IMR-90 (cell line): ENCODE results near the gene KLHDC10. TPM values are rescaled to one million over a fixed set of nuclear protein-coding genes. Genes with fewer than 3 reads are reported as not detected.
"Not testable (repeated sequence)": the region's sequence is repeated elsewhere in the genome, so short reads cannot be mapped to it uniquely, and the experiment has no call there.

Source experiments
- ATAC-seq: fragments of 200-7000 bp; cut with Tn5 transposase; 2 replicates; pipeline ENCODE4 v1.9.1; 2020; ENCODE audit warnings: low read depth, mild to moderate bottlenecking, moderate library complexity
- BruUV-seq: library from RNA; stranded (reverse); fragments of 400-500 nt; replicated peaks from 2 replicates; lab custom pipeline; 2021; lab: Mats Ljungman, UMichigan
- CTCF ChIA-PET: fragments of 300-600 bp; formaldehyde crosslinking; extraction: SDS; loops from one replicate; lab custom pipeline; 2021; ENCODE audit warnings: antibody characterized with exemption; lab: Yijun Ruan, JAX
- POLR2A ChIA-PET: fragments of 300-600 bp; sonication (Branson Sonifier 250); formaldehyde crosslinking; loops from one replicate; lab custom pipeline; 2022; ENCODE audit warnings: antibody characterized with exemption; ENCODE audit not compliant: unreplicated experiment; lab: Charles Lee
- DNase-seq: peaks from one replicate; pipeline ENCODE4 v3.0.0; 2013
- H2AFZ ChIP-seq: replicated peaks from 2 replicates; pipeline ENCODE3; 2013; ENCODE audit warnings: low read length, mild to moderate bottlenecking; ENCODE audit not compliant: poor library complexity
- H2AK5ac ChIP-seq: 2 replicates; pipeline ENCODE4 v1.6.1; 2013; ENCODE audit warnings: low read depth, low read length, inconsistent platforms
- H2AK9ac ChIP-seq: replicated peaks from 2 replicates; pipeline ENCODE3; 2013; ENCODE audit warnings: mild to moderate bottlenecking, low read depth, low read length, moderate library complexity; ENCODE audit not compliant: poor library complexity
- H2BK120ac ChIP-seq: 2 replicates; pipeline ENCODE4 v1.6.1; 2013; ENCODE audit warnings: low read depth, low read length, inconsistent platforms
- H2BK15ac ChIP-seq: 3 replicates; pipeline ENCODE4 v1.6.1; 2013; ENCODE audit warnings: low read depth, low read length, inconsistent platforms
- H2BK20ac ChIP-seq: 2 replicates; pipeline ENCODE4 v1.6.1; 2013; ENCODE audit warnings: low read depth, mild to moderate bottlenecking, inconsistent platforms, low read length, moderate library complexity
- H2BK5ac ChIP-seq: 2 replicates; pipeline ENCODE4 v1.6.1; 2013; ENCODE audit warnings: mild to moderate bottlenecking, low read depth, low read length, inconsistent platforms; ENCODE audit not compliant: poor library complexity, severe bottlenecking
- H3K14ac ChIP-seq: replicated peaks from 2 replicates; pipeline ENCODE4 v1.6.1; 2013; ENCODE audit warnings: low read depth, low read length, inconsistent platforms
- H3K18ac ChIP-seq: 2 replicates; pipeline ENCODE4 v1.6.1; 2013; ENCODE audit warnings: low read depth, low read length, control low read depth
- H3K23ac ChIP-seq: 2 replicates; pipeline ENCODE4 v1.6.1; 2013; ENCODE audit warnings: low read depth, low read length, inconsistent platforms
- H3K27ac ChIP-seq: 2 replicates; pipeline ENCODE4 v1.5.1; 2013; ENCODE audit warnings: mild to moderate bottlenecking, control low read depth, low read length; ENCODE audit not compliant: insufficient read depth
- H3K27me3 ChIP-seq: 2 replicates; pipeline ENCODE4 v1.6.1; 2013; ENCODE audit warnings: low read length; ENCODE audit not compliant: control insufficient read depth, insufficient read depth
- H3K36me3 ChIP-seq: 2 replicates; pipeline ENCODE4 v1.6.1; 2013; ENCODE audit warnings: low read length, mixed read lengths; ENCODE audit not compliant: control insufficient read depth, insufficient read depth
- H3K4ac ChIP-seq: 2 replicates; pipeline ENCODE4 v1.6.1; 2013; ENCODE audit warnings: low read depth, low read length, inconsistent platforms
- H3K4me1 ChIP-seq: 2 replicates; pipeline ENCODE4 v1.6.1; 2013; ENCODE audit warnings: low read length, mixed read lengths; ENCODE audit not compliant: control insufficient read depth, insufficient read depth
- H3K4me2 ChIP-seq: 2 replicates; pipeline ENCODE4 v1.6.1; 2013; ENCODE audit warnings: low read depth, mild to moderate bottlenecking, control low read depth, low read length, moderate library complexity
- H3K4me3 ChIP-seq: 2 replicates; pipeline ENCODE4 v1.5.1; 2013; ENCODE audit warnings: low read depth, mild to moderate bottlenecking, control low read depth, low read length, moderate library complexity; ENCODE audit not compliant: insufficient read depth
- H3K56ac ChIP-seq: 2 replicates; pipeline ENCODE4 v1.6.1; 2013; ENCODE audit warnings: low read length, inconsistent platforms; ENCODE audit not compliant: insufficient read depth; ENCODE audit errors: extremely low read depth
- H3K79me1 ChIP-seq, 2 experiments: 2 replicates each; pipeline ENCODE4 v1.6.1; 2013; ENCODE audit warnings: low read length in 2 of 2, inconsistent platforms in 1 of 2, low read depth in 1 of 2
- H3K9ac ChIP-seq: 2 replicates; pipeline ENCODE4 v1.6.1; 2013; ENCODE audit warnings: low read depth, low read length, control low read depth
- H3K9me1 ChIP-seq: 2 replicates; pipeline ENCODE4 v1.6.1; 2013; ENCODE audit warnings: low read length, inconsistent platforms; ENCODE audit not compliant: insufficient read depth
- H3K9me3 ChIP-seq: 2 replicates; pipeline ENCODE4 v1.6.1; 2013; ENCODE audit warnings: low read length; ENCODE audit not compliant: control insufficient read depth, insufficient read depth
- H4K20me1 ChIP-seq: 2 replicates; pipeline ENCODE4 v1.6.1; 2013; ENCODE audit warnings: low read length, inconsistent platforms; ENCODE audit not compliant: insufficient read depth
- H4K5ac ChIP-seq: 2 replicates; pipeline ENCODE4 v1.6.1; 2013; ENCODE audit warnings: mild to moderate bottlenecking, low read depth, low read length, control low read depth
- H4K8ac ChIP-seq, 2 experiments: 2 replicates each; pipeline ENCODE4 v1.6.1; 2013; ENCODE audit warnings: low read depth in 2 of 2, low read length in 2 of 2, control low read depth in 1 of 2, inconsistent platforms in 1 of 2
- H4K91ac ChIP-seq: 2 replicates; pipeline ENCODE4 v1.6.1; 2013; ENCODE audit warnings: low read depth, low read length, inconsistent platforms; ENCODE audit not compliant: insufficient read depth
- WGBS, 2 experiments: methylation state at CpG; one replicate each; pipeline versions ENCODE4 v1.1.5 to v1.1.7; 2013; ENCODE audit warnings: missing lambda C conversion rate in 2 of 2; ENCODE audit not compliant: insufficient read length in 1 of 2; ENCODE audit errors: extremely low coverage in 2 of 2; 5-methylcytosine and 5-hydroxymethylcytosine counted together
- dilution Hi-C: fragments of 300-500 bp; cut with HindIII; formaldehyde crosslinking; loops from one replicate; pipeline ENCODE4 v1.14.3; 2018; ENCODE audit warnings: low sequenced_read_pairs; ENCODE audit not compliant: unreplicated experiment
- in situ Hi-C: fragments of 300-500 bp; cut with MboI; formaldehyde crosslinking; loops from 3 replicates; pipeline ENCODE4 v1.14.3; 2019; ENCODE audit warnings: low sequenced_read_pairs, inconsistent platforms, mixed read lengths
- intact Hi-C: fragments of 100-400 bp; cut with micrococcal nuclease; formaldehyde crosslinking; loops from 2 replicates; pipeline ENCODE4 v1.10.0; 2022
- microRNA-seq, 2 experiments: library from miRNA; stranded (forward) in 1 of 2; unstranded in 1 of 2; fragments of 10-50 nt in 1 of 2; fragments of <30 nt in 1 of 2; gene quantifications in 1 of 2; microRNA quantifications in 1 of 2; one replicate each; pipeline versions ENCODE3 to v1.1.0; 2013 to 2020; ENCODE audit not compliant: insufficient read depth in 1 of 2, insufficient read length in 1 of 2, unreplicated experiment in 1 of 2
- polyA plus RNA-seq, 3 experiments: library from polyadenylated mRNA; depleted of rRNA; stranded (reverse); fragments of >200 nt; gene quantifications; 2 replicates each; pipeline ENCODE4 v1.2.3, GENCODE V29; 2012; ENCODE audit warnings: low replicate concordance in 1 of 3
- small RNA-seq, 5 experiments: library from RNA; depleted of rRNA; stranded (forward); fragments of <200 nt; gene quantifications; one replicate each; pipeline ENCODE3, GENCODE V24; 2012
- total RNA-seq: library from RNA; depleted of rRNA; stranded (reverse); fragments of >200 nt; gene quantifications from 2 replicates; pipeline ENCODE4 v1.2.3, GENCODE V29; 2012; rRNA removed

Gene KLHDC10
- total and polyA plus RNA-seq, 2 of the 4 experiments (the other 2 are of a cell fraction), result 12.4 to 27.1 TPM

DNA sequence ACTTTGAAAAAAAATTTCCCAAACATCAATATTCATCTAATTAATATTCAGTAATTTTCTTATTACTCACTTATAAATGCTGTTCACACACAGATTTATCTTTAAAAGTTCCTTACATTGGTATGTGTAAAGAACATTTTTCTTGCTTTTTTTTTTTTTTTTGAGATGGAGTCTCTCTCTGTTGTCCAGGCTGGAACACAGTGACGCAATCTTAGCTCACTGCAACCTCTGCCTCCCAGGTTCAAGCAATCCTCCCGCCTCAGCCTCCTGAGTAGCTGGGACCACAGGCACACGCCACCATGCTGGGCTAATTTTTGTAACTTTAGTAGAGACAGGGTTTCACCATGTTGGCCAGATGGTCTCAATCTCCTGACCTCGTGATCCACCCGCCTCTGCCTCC is 114.0 kb downstream of the KLHDC10 start:
- H4K91ac ChIP-seq, H2AK9ac ChIP-seq, H3K14ac ChIP-seq, ATAC-seq, H3K4me1 ChIP-seq, H3K9me3 ChIP-seq, H2AFZ ChIP-seq, H3K4me2 ChIP-seq, H2BK5ac ChIP-seq, H3K27ac ChIP-seq, H2BK15ac ChIP-seq, H2AK5ac ChIP-seq, H3K79me1 ChIP-seq, H3K9ac ChIP-seq, H3K27me3 ChIP-seq, H4K5ac ChIP-seq, H4K8ac ChIP-seq, H2BK120ac ChIP-seq, H3K36me3 ChIP-seq, H3K4ac ChIP-seq, H3K23ac ChIP-seq, dilution Hi-C loops, in situ Hi-C loops, H3K9me1 ChIP-seq, H3K18ac ChIP-seq, H2BK20ac ChIP-seq, H3K56ac ChIP-seq, DNase-seq, BruUV-seq, CTCF ChIA-PET, H4K20me1 ChIP-seq, POLR2A ChIA-PET, H3K4me3 ChIP-seq: not testable (repeated sequence)
- WGBS, 2 experiments, result no CpG with 5 or more reads among the region's 5 CpGs
- intact Hi-C loops, result loop anchor here (10.0 kb wide), 1 partner anchor 110 kb away; the partner anchor contains the start of gene KLHDC10

Small RNA genes within 50 kb of the gene (microRNA-seq; reads per million reads assigned to microRNA genes)
- gene RNA5SP245 (ENCODE audit: insufficient read depth, insufficient read length), result not detected

Small RNA genes within 50 kb of the gene (small RNA-seq; reads per million reads assigned to genes)
- 0 reads per million in 5 experiments for gene RNA5SP245

Other genes starting within 250 kb of the KLHDC10 start
- 34.6 and 39.2 TPM in 2 replicates for gene UBE2H, start 117.6 kb upstream of the KLHDC10 start, total RNA-seq
- gene UBE2H, start 117.6 kb upstream of the KLHDC10 start, polyA plus RNA-seq (2012; rRNA removed), result 40.0 and 49.4 TPM in 2 replicates
- gene ZC3HC1, start 19.2 kb upstream of the KLHDC10 start, total RNA-seq, result 19.4 and 26.3 TPM in 2 replicates
- 27.2 and 28.2 TPM in 2 replicates for gene ZC3HC1, start 19.2 kb upstream of the KLHDC10 start, polyA plus RNA-seq (2012; rRNA removed)
- 11.1 and 11.3 TPM in 2 replicates for gene TMEM209, start 134.9 kb downstream of the KLHDC10 start, total RNA-seq
- 8.0 and 8.4 TPM in 2 replicates for gene TMEM209, start 134.9 kb downstream of the KLHDC10 start, polyA plus RNA-seq (2012; rRNA removed)
- gene SSMEM1, start 137.3 kb downstream of the KLHDC10 start, total RNA-seq, result not detected in 2 replicates
- gene SSMEM1, start 137.3 kb downstream of the KLHDC10 start, polyA plus RNA-seq (2012; rRNA removed), result 0.07 TPM in 1 of 2 replicates, not detected in the other
- gene CPA2, start 196.3 kb downstream of the KLHDC10 start, total RNA-seq, result not detected in 2 replicates
- 0.05 TPM in 1 of 2 replicates, not detected in the other for gene CPA2, start 196.3 kb downstream of the KLHDC10 start, polyA plus RNA-seq (2012; rRNA removed)
- gene CPA4, start 222.6 kb downstream of the KLHDC10 start, total RNA-seq, result 365 and 382 TPM in 2 replicates
- 287 and 316 TPM in 2 replicates for gene CPA4, start 222.6 kb downstream of the KLHDC10 start, polyA plus RNA-seq (2012; rRNA removed)